ENCODE results near the gene AP5M1. TPM values are rescaled to one million over a fixed set of nuclear protein-coding genes. Genes with fewer than 3 reads are reported as not detected.
"Not testable (repeated sequence)": the region's sequence is repeated elsewhere in the genome, so short reads cannot be mapped to it uniquely, and the experiment has no call there.

The AP5M1 gene
- total and polyA plus RNA-seq, 2 of the 4 experiments (the other 2 are of a cell fraction) = 16.1 to 28.3 TPM

DNA sequence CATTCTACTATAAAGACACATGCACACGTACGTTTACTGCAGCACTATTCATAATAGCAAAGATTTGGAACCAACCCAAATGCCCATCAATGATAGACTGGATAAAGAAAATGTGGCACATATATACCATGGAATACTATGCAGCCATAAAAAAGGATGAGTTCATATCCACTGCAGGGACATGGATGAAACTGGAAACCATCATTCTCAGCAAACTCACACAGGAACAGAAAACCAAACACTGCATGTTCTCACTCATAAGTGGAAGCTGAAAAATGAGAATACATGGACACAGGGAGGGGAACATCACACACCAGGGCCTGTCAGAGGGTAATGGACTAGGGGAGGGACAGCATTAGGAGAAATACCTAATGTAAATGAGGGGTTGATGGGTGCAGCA lies 10.6 kb upstream of the AP5M1 start:
- ATAC-seq (ENCODE audit: low read depth); H3K4me1 ChIP-seq (ENCODE audit: control insufficient read depth, insufficient read depth, low read length); H3K27ac ChIP-seq (ENCODE audit: insufficient read depth, low read length); H2BK120ac ChIP-seq (ENCODE audit: low read depth, low read length); H4K5ac ChIP-seq (ENCODE audit: low read depth, low read length); CTCF ChIA-PET; H2BK15ac ChIP-seq (ENCODE audit: low read depth, low read length); H3K14ac ChIP-seq (replicated peaks; ENCODE audit: low read depth, low read length); BruUV-seq (replicated peaks); H3K23ac ChIP-seq (ENCODE audit: low read depth, low read length); H3K27me3 ChIP-seq (ENCODE audit: control insufficient read depth, insufficient read depth, low read length); DNase-seq; intact Hi-C loops (cut with micrococcal nuclease); H3K4me2 ChIP-seq (ENCODE audit: low read depth, low read length); H2BK20ac ChIP-seq (ENCODE audit: low read depth, low read length); H2AK9ac ChIP-seq (replicated peaks; ENCODE audit: low read depth, low read length, poor library complexity); H3K9ac ChIP-seq (ENCODE audit: low read depth, low read length); H2AFZ ChIP-seq (replicated peaks; ENCODE audit: low read length, poor library complexity); H3K18ac ChIP-seq (ENCODE audit: low read depth, low read length); H3K4ac ChIP-seq (ENCODE audit: low read depth, low read length); POLR2A ChIA-PET (ENCODE audit: unreplicated experiment); H3K9me3 ChIP-seq (ENCODE audit: control insufficient read depth, insufficient read depth, low read length); H2AK5ac ChIP-seq (ENCODE audit: low read depth, low read length); H3K9me1 ChIP-seq (ENCODE audit: insufficient read depth, low read length); H3K56ac ChIP-seq (ENCODE audit: extremely low read depth, insufficient read depth, low read length); H3K36me3 ChIP-seq (ENCODE audit: control insufficient read depth, insufficient read depth, low read length); H3K4me3 ChIP-seq (ENCODE audit: insufficient read depth, low read depth, low read length); dilution Hi-C loops (cut with HindIII; ENCODE audit: low sequenced_read_pairs, unreplicated experiment); H2BK5ac ChIP-seq (ENCODE audit: low read depth, low read length, poor library complexity, severe bottlenecking); H4K8ac ChIP-seq (ENCODE audit: low read depth in 2 of 2, low read length in 2 of 2); H4K91ac ChIP-seq (ENCODE audit: insufficient read depth, low read depth, low read length): not testable (repeated sequence)
- Histone ChIP-seq H3K79me1 (ENCODE audit: low read depth in 1 of 2, low read length in 2 of 2) (peaks cover 38 to 67% of the 10 kb centered on the region in 2 experiments), H4K20me1 (ENCODE audit: insufficient read depth, low read length) (peaks cover 52% of the 10 kb centered on the region)
- in situ Hi-C loops (cut with MboI; ENCODE audit: low sequenced_read_pairs) = loop anchor here (25.0 kb wide), 1 partner anchor 979 kb away; the partner anchor contains the start of gene PSMA3
- no CpG with 5 or more reads among the region's 2 CpGs for WGBS, 2 experiments (ENCODE audit: extremely low coverage in 2 of 2, insufficient read length in 1 of 2)
